ENCODE results near the gene CLCN6. TPM values are rescaled to one million over a fixed set of nuclear protein-coding genes. Genes with fewer than 3 reads are reported as not detected.
A peak's percentile ranks its signal among the peaks of the same experiment; 100 is the strongest.

Gene CLCN6
- total RNA-seq, 4 donors from 2014 or later = 24.3 to 30.3 (median 25.6) TPM

DNA sequence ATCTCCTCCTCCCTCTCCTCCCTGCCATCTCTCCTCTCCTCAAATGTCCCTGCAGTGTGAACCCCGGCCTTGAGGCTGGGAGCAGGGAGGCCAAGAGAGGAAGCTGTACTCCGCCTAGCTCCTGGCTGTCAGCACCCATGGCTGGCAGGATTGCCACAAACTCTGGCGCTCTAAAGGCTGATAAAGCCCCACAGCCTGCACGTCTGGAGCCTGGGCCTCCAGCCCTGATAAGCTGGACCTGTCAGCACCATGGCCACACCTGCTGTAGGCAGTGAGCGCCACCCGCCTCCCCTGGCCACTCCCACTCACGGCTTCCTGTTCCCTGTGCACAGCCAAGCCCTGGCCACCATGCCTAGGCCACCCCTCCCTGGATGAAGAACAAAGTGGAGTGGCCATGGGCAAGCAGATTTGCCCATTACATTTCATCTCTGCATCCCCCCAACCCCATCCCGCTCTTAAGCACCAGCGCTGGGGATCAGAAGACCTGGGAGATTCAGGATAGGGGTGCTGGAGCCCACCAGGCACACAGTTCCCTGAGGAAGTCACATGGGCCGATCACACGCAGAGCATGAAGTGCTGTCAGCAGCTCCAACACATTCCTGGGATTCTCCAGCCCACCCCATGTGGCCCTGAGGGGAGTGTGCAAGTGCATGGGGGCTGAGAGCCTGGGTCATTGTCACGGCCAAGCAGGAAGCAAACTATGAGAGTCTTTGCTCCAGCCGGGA, 77.0 kb downstream of the CLCN6 start:
- Histone ChIP-seq H3K4me1 (peaks cover 0 to 39% (median 15%) of the 10 kb centered on the region in 4 donors), H3K27me3 (no peaks in the 10 kb centered on the region), H3K9me3 (no peaks in the 10 kb centered on the region), H3K27ac (no peak overlapping the region), H3K4me3 (no peak overlapping the region), H3K36me3 (no peaks in the 10 kb centered on the region)
- TF ChIP-seq POLR2A (IDR thresholded peaks at IDR 0.05) (no peak), EP300 (IDR thresholded peaks at IDR 0.05) (no peak)
- TF ChIP-seq, protein P1, sequence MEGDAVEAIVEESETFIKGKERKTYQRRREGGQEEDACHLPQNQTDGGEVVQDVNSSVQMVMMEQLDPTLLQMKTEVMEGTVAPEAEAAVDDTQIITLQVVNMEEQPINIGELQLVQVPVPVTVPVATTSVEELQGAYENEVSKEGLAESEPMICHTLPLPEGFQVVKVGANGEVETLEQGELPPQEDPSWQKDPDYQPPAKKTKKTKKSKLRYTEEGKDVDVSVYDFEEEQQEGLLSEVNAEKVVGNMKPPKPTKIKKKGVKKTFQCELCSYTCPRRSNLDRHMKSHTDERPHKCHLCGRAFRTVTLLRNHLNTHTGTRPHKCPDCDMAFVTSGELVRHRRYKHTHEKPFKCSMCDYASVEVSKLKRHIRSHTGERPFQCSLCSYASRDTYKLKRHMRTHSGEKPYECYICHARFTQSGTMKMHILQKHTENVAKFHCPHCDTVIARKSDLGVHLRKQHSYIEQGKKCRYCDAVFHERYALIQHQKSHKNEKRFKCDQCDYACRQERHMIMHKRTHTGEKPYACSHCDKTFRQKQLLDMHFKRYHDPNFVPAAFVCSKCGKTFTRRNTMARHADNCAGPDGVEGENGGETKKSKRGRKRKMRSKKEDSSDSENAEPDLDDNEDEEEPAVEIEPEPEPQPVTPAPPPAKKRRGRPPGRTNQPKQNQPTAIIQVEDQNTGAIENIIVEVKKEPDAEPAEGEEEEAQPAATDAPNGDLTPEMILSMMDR (IDR thresholded peaks at IDR 0.05) = no peak
- WGBS, 2 donors = 44 to 60% methylated on average over 11 of the region's 13 CpGs
- DNase-seq (ENCODE audit: low spot score in 2 of 2) = no peak

DNA sequence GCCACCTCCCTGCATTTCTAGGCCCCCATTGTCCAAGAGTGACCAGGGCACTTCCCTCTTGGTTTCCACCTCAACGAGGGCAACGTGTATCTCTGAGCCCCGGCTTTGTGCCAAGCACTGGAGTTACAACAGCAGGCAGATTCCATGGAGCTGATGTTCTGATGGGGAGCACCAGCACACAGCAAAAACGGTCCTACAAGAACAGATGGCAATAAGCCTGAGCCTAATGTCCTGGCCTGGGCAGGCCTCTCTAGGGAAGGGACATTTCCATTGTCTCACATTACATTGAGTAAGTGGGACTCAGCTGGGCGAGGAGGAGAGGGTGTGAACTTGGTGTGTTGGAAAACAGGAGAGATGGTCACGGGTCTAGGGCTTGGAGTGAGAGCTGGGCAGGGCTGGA, 79.9 kb downstream of the CLCN6 start:
- H3K27me3 ChIP-seq = no peaks in the 10 kb centered on the region
- WGBS, 2 donors = 73 to 83% methylated on average over 6 of the region's 6 CpGs

DNA sequence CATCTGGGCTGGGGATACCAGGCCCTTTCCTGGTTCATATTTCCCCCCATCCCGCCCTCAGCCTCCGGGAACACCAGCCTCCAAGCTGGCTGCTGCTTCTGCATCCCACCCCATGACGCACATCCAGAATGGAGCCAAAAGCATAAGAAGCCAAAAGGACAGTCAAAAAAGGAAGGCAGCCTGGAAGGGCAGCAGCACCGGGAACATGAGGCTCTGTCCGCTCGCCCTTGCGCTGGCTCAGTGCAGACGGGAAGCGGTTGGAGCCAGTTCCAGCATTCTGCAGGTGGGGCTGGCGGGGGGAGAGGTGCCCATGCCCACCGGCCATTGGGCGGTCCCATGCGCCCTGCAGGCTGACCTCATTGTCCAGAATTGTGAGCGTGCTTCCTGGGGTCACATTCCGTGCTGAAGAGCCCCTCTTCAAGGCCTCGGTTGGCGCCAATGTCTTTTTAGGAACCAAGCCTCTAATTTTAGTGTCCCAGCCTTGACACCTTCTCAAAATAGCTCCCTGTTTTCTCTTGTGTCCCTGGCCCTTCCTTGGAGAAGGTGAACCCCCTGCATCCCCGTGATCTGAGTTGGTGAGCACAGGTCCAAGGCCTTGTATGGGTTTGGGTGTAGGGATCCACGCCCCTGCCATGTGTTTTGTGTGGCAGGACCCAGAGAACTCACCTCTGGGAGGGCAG, 81.1 kb downstream of the CLCN6 start:
- Histone ChIP-seq H3K36me3 (no peaks in the 10 kb centered on the region), H3K27ac (no peak overlapping the region), H3K4me3 (no peak overlapping the region), H3K4me1 (peaks cover 0 to 5% (median 0%) of the 10 kb centered on the region in 4 donors), H3K27me3 (no peaks in the 10 kb centered on the region), H3K9me3 (no peaks in the 10 kb centered on the region)
- no peak for DNase-seq (ENCODE audit: low spot score in 2 of 2)
- WGBS, 2 donors = 75 to 79% methylated on average over 19 of the region's 19 CpGs
- TF ChIP-seq EP300 (IDR thresholded peaks at IDR 0.05) = peak in 1 of 2 donors; percentile 15
- TF ChIP-seq, protein P1 (IDR thresholded peaks at IDR 0.05) = no peak

More for the DNA sequence above, 79.9 kb downstream of the CLCN6 start:
- no peaks in the 10 kb centered on the region for H3K9me3 ChIP-seq
- no peak overlapping the region for H3K27ac ChIP-seq
- no peaks in the 10 kb centered on the region for H3K36me3 ChIP-seq
- H3K4me1 ChIP-seq = peaks cover 0 to 13% (median 5%) of the 10 kb centered on the region in 4 donors
- TF ChIP-seq POLR2A (IDR thresholded peaks at IDR 0.05) = no peak
- no peak overlapping the region for H3K4me3 ChIP-seq
- DNase-seq (ENCODE audit: low spot score in 2 of 2) = no peak

DNA sequence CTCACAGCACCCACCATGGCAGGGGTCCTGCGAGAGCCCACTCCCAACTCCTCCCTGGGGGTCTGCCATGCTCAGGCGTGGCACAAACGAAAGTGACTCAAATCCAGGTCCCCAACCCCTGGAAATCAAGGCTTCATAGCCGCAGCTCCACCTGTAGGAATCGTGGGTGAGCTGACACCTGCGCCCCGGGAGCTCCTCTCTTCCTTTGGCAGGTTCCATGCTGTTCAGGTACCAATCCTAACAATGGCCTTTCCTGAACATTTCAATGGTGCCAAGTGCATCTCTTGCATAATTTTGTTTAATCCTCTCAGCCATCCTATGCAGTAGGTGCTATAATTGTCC, 81.6 kb downstream of the CLCN6 start:
- no peaks in the 10 kb centered on the region for H3K36me3 ChIP-seq
- TF ChIP-seq EP300 (IDR thresholded peaks at IDR 0.05) (no peak), POLR2A (IDR thresholded peaks at IDR 0.05) (no peak)
- TF ChIP-seq, protein P1 (IDR thresholded peaks at IDR 0.05) = no peak

DNA sequence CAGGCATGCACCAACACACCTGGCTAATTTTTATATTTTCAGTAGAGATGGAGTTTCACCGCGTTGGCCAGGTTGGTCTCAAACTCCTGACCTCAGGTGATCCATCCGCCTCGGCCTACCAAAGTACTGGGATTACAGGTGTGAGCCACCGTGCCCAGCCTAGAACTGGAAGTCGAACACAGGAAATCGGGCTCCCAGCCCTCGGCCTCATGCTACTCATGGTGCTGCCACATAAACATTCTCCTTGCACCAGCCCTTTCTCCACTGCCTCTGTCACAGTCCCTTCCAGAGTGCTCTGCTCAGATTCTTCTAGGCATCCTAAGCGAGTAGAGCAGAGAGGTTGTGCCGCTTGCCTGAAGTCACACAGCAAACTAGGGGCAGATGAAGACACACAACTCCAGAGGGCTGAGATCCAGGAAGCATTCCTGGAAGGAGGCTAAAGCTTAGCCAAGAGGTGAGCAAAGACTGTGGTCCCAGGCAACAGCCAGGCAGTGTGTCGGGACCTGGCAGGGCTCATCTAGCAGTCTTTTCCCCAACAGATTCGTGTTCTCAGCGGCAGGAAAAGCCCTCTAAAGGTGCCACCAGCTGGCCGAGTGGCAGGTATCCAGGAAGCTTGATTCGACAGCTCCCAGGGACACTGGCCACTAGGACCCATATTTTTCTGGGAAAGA, 82.3 kb downstream of the CLCN6 start:
- no peaks in the 10 kb centered on the region for H3K27me3 ChIP-seq
- H3K4me1 ChIP-seq = no peaks in the 10 kb centered on the region
- DNase-seq (ENCODE audit: low spot score in 2 of 2) = no peak
- no peak overlapping the region for H3K27ac ChIP-seq
- no peak overlapping the region for H3K4me3 ChIP-seq
- H3K36me3 ChIP-seq = no peaks in the 10 kb centered on the region
- WGBS, 2 donors = 81 to 86% methylated on average over 15 of the region's 15 CpGs
- TF ChIP-seq EP300 (IDR thresholded peaks at IDR 0.05) (no peak), POLR2A (IDR thresholded peaks at IDR 0.05) (no peak)
- TF ChIP-seq, protein P1 (IDR thresholded peaks at IDR 0.05) = no peak
- H3K9me3 ChIP-seq = no peaks in the 10 kb centered on the region

More for the DNA sequence above, 81.6 kb downstream of the CLCN6 start:
- Histone ChIP-seq H3K4me3 (no peak overlapping the region), H3K27ac (no peak overlapping the region), H3K9me3 (no peaks in the 10 kb centered on the region), H3K27me3 (no peaks in the 10 kb centered on the region), H3K4me1 (peaks cover 0 to 5% (median 0%) of the 10 kb centered on the region in 4 donors)
- WGBS, 2 donors = 76 to 84% methylated on average over 7 of the region's 7 CpGs
- DNase-seq (ENCODE audit: low spot score in 2 of 2) = no peak
